Superior temporal gyrus (tissue), 1 donor: ENCODE results near the gene KRTAP4-16.
"Not testable (repeated sequence)": the region's sequence is repeated elsewhere in the genome, so short reads cannot be mapped to it uniquely, and the experiment has no call there.

Experiments
- DNase-seq: peaks from one replicate; pipeline ENCODE4 v3.0.0-alpha.2; 2016; ENCODE audit errors: extremely low spot score

The KRTAP4-16 gene

GRCh38 chr17:41119696-41120690, 18.0 kb upstream of the KRTAP4-16 start:
- DNase-seq: not testable (repeated sequence)

GRCh38 chr17:41118721-41119120, 16.7 kb upstream of the KRTAP4-16 start:
- DNase-seq: no peak

- DNase-seq: not testable (repeated sequence)
Observed at GRCh38 chr17:41117846-41118386, 15.9 kb upstream of the KRTAP4-16 start, which contains the start of gene KRTAP4-11. TSS of gene KRTAP4-11 (minus strand) at chr17:41118373. CDS start at chr17:41118315, 58 bp downstream.

GRCh38 chr17:41116297-41116696, 14.3 kb upstream of the KRTAP4-16 start:
- no peak for DNase-seq

GRCh38 chr17:41111151-41111885, 9.3 kb upstream of the KRTAP4-16 start:
- DNase-seq: no peak

- not testable (repeated sequence) for DNase-seq
Observed at GRCh38 chr17:41108728-41109386, 6.8 kb upstream of the KRTAP4-16 start.

- no peak for DNase-seq
Observed at GRCh38 chr17:41107941-41108450, 6.0 kb upstream of the KRTAP4-16 start.

GRCh38 chr17:41105347-41105746, 3.3 kb upstream of the KRTAP4-16 start, which contains the start of gene KRTAP4-9:
TSS of gene KRTAP4-9 (plus strand) at chr17:41105389. CDS start at chr17:41105389, 0 bp downstream.
- DNase-seq: not testable (repeated sequence)

GRCh38 chr17:41104386-41105038, 2.5 kb upstream of the KRTAP4-16 start:
- not testable (repeated sequence) for DNase-seq

- DNase-seq: no peak
Observed at GRCh38 chr17:41103896-41104295, 1.9 kb upstream of the KRTAP4-16 start.

GRCh38 chr17:41099682-41100480, 2.1 kb downstream of the KRTAP4-16 start:
- DNase-seq: not testable (repeated sequence)

- no peak for DNase-seq
Observed at GRCh38 chr17:41098481-41098880, 3.5 kb downstream of the KRTAP4-16 start.

GRCh38 chr17:41098042-41098441, 4.0 kb downstream of the KRTAP4-16 start, which contains the start of gene KRTAP4-8:
TSS of gene KRTAP4-8 (minus strand) at chr17:41098142. CDS start at chr17:41098084, 58 bp downstream.
- no peak for DNase-seq

GRCh38 chr17:41096055-41096454, 6.0 kb downstream of the KRTAP4-16 start:
- no peak for DNase-seq

GRCh38 chr17:41088760-41089352, 13.2 kb downstream of the KRTAP4-16 start:
- DNase-seq: not testable (repeated sequence)

- DNase-seq: not testable (repeated sequence)
Observed at GRCh38 chr17:41084100-41084856, 17.7 kb downstream of the KRTAP4-16 start, which contains the start of gene KRTAP4-7. TSS of gene KRTAP4-7 (plus strand) at chr17:41084150. CDS start at chr17:41084207, 57 bp downstream.

- not testable (repeated sequence) for DNase-seq
Observed at GRCh38 chr17:41083427-41083826, 18.6 kb downstream of the KRTAP4-16 start.

- no peak for DNase-seq
Observed at GRCh38 chr17:41082626-41083025, 19.4 kb downstream of the KRTAP4-16 start.
